Ureter (tissue), 1 donor: ENCODE measurements around the gene MEF2A. TPM values are rescaled to one million over a fixed set of nuclear protein-coding genes. Genes with fewer than 3 reads are reported as not detected.
"Not testable (repeated sequence)": the region's sequence is repeated elsewhere in the genome, so short reads cannot be mapped to it uniquely, and the experiment has no call there.

Experiments
- DNase-seq: peaks from one replicate; pipeline ENCODE4 v3.0.0-alpha.2; 2020; ENCODE audit warnings: low spot score
- total RNA-seq: library from RNA; stranded (reverse); gene quantifications from one replicate; pipeline ENCODE4 v1.2.4, GENCODE V29; 2023
- donor health status: DM: yes; HTN: yes; CAD: no.

Gene MEF2A
- total RNA-seq, result 74.2 TPM

GRCh38 chr15:99565299-99566156 lies at the start of gene MEF2A:
Gene MEF2A, plus strand, starts transcription at chr15:99565984. Its CDS starts 67,136 bp downstream, at chr15:99633120.
- DNase-seq, result peak; percentile 97

GRCh38 chr15:99518191-99518590 lies 47.6 kb upstream of the MEF2A start:
- DNase-seq, result no peak

- not testable (repeated sequence) for DNase-seq
These were observed 46.4 kb upstream of the MEF2A start for GRCh38 chr15:99519366-99519765.

GRCh38 chr15:99522288-99522687 lies 43.5 kb upstream of the MEF2A start:
- DNase-seq, result no peak

GRCh38 chr15:99526176-99526575 lies 39.6 kb upstream of the MEF2A start:
- no peak for DNase-seq

- DNase-seq, result no peak
These were observed 39.1 kb upstream of the MEF2A start for GRCh38 chr15:99526671-99527070.

- no peak for DNase-seq
These were observed 29.3 kb upstream of the MEF2A start for GRCh38 chr15:99536422-99537040.

- DNase-seq, result no peak
These were observed 28.4 kb upstream of the MEF2A start for GRCh38 chr15:99537344-99537743.

- no peak for DNase-seq
These were observed 27.5 kb upstream of the MEF2A start for GRCh38 chr15:99538261-99538660.

GRCh38 chr15:99542828-99543227 lies 23.0 kb upstream of the MEF2A start:
- DNase-seq, result no peak

- DNase-seq, result no peak
These were observed 20.2 kb upstream of the MEF2A start for GRCh38 chr15:99545605-99546004.

- DNase-seq, result no peak
These were observed 19.2 kb upstream of the MEF2A start for GRCh38 chr15:99546441-99547100.

- no peak for DNase-seq
These were observed 18.3 kb upstream of the MEF2A start for GRCh38 chr15:99547517-99547916.

GRCh38 chr15:99550077-99550476 lies 15.7 kb upstream of the MEF2A start:
- no peak for DNase-seq

GRCh38 chr15:99552111-99552510 lies 13.7 kb upstream of the MEF2A start:
- DNase-seq, result no peak

GRCh38 chr15:99554880-99555488 lies 10.8 kb upstream of the MEF2A start:
- DNase-seq, result no peak

- DNase-seq, result no peak
These were observed 9.8 kb upstream of the MEF2A start for GRCh38 chr15:99556011-99556410.

GRCh38 chr15:99556578-99556977 lies 9.2 kb upstream of the MEF2A start:
- no peak for DNase-seq

GRCh38 chr15:99558084-99558483 lies 7.7 kb upstream of the MEF2A start:
- no peak for DNase-seq

GRCh38 chr15:99558571-99558970 lies 7.2 kb upstream of the MEF2A start:
- DNase-seq, result no peak

- DNase-seq, result no peak
These were observed 4.1 kb upstream of the MEF2A start for GRCh38 chr15:99561476-99562230.

GRCh38 chr15:99562238-99562637 lies 3.5 kb upstream of the MEF2A start:
- DNase-seq, result no peak
